GM18867 (cell line): ENCODE results near the gene ARG2.
A peak's percentile ranks its signal among the peaks of the same experiment; 100 is the strongest.
"Not testable (repeated sequence)": the region's sequence is repeated elsewhere in the genome, so short reads cannot be mapped to it uniquely, and the experiment has no call there.

Source experiments
- ATAC-seq: cut with Tn5 transposase; IDR thresholded peaks from one replicate; pipeline ENCODE4 v1.9.1; 2021; ENCODE audit warnings: mild to moderate bottlenecking, moderate library complexity; ENCODE audit not compliant: unreplicated experiment

The ARG2 gene

GRCh38 chr14:67584978-67585377 is 34.7 kb upstream of the ARG2 start:
- ATAC-seq: no peak

GRCh38 chr14:67586369-67586768 is 33.4 kb upstream of the ARG2 start:
- ATAC-seq: no peak

GRCh38 chr14:67589204-67589770 is 30.4 kb upstream of the ARG2 start:
- no peak for ATAC-seq

- not testable (repeated sequence) for ATAC-seq
Measured at GRCh38 chr14:67593650-67594049, 26.1 kb upstream of the ARG2 start.

- no peak for ATAC-seq
Measured at GRCh38 chr14:67595392-67595791, 24.3 kb upstream of the ARG2 start.

- peak; percentile 92 for ATAC-seq
Measured at GRCh38 chr14:67599698-67600561, 19.8 kb upstream of the ARG2 start, which contains the start of gene PIGH. TSS of gene PIGH (minus strand) at chr14:67600268. CDS start at chr14:67600203, 65 bp downstream.

- peak; percentile 1 for ATAC-seq
Measured at GRCh38 chr14:67600562-67600974, 19.2 kb upstream of the ARG2 start.

- no peak for ATAC-seq
Measured at GRCh38 chr14:67602076-67602475, 17.6 kb upstream of the ARG2 start.

GRCh38 chr14:67602995-67603545 is 16.6 kb upstream of the ARG2 start:
- peak; percentile 72 for ATAC-seq

GRCh38 chr14:67607646-67608045 is 12.1 kb upstream of the ARG2 start:
- no peak for ATAC-seq

GRCh38 chr14:67609642-67610310 is 9.9 kb upstream of the ARG2 start:
- ATAC-seq: no peak

- no peak for ATAC-seq
Measured at GRCh38 chr14:67610491-67610890, 9.2 kb upstream of the ARG2 start.

GRCh38 chr14:67618617-67619063 is 1.1 kb upstream of the ARG2 start:
- peak; percentile 36 for ATAC-seq

GRCh38 chr14:67620217-67620785 is 581 bp downstream of the ARG2 start:
- ATAC-seq: no peak

- ATAC-seq: no peak
Measured at GRCh38 chr14:67622675-67623074, 3.0 kb downstream of the ARG2 start.

- no peak for ATAC-seq
Measured at GRCh38 chr14:67623114-67623513, 3.4 kb downstream of the ARG2 start.

- not testable (repeated sequence) for ATAC-seq
Measured at GRCh38 chr14:67626131-67626530, 6.4 kb downstream of the ARG2 start.

- no peak for ATAC-seq
Measured at GRCh38 chr14:67627519-67627918, 7.8 kb downstream of the ARG2 start.

- no peak for ATAC-seq
Measured at GRCh38 chr14:67630186-67630585, 10.5 kb downstream of the ARG2 start.

- no peak for ATAC-seq
Measured at GRCh38 chr14:67630938-67631337, 11.2 kb downstream of the ARG2 start.
